ENCODE data around the gene TBATA. TPM values are rescaled to one million over a fixed set of nuclear protein-coding genes. Genes with fewer than 3 reads are reported as not detected.

Gene TBATA
- total and polyA plus RNA-seq, 2 of the 8 experiments (the other 6 are each of a cell fraction or from before 2014, with no cell fraction given), result not detected

GRCh38 chr10:70806841-70807240 is 21.7 kb upstream of the TBATA start:
- Histone ChIP-seq H2AK5ac (ENCODE audit: low read depth, low read length) (no peak overlapping the region), H3K27ac (ENCODE audit: low read depth, low read length) (no peak overlapping the region), H3K79me2 (ENCODE audit: control insufficient read depth in 1 of 2, insufficient read depth in 2 of 2, low read length in 2 of 2) (no peaks in the 10 kb centered on the region), H3K14ac (ENCODE audit: insufficient read length) (no peak overlapping the region), H3K23me2 (ENCODE audit: low read depth, low read length) (no peaks in the 10 kb centered on the region; the same call in 1 of the 2 replicates), H3K36me3 (ENCODE audit: control insufficient read depth in 2 of 4, insufficient read depth in 4 of 4, low read length in 3 of 4) (no peaks in the 10 kb centered on the region), H2BK5ac (ENCODE audit: low read depth, low read length) (no peak overlapping the region), H2BK12ac (ENCODE audit: low read depth, low read length) (no peak overlapping the region), H3K23ac (ENCODE audit: insufficient read length) (no peak overlapping the region), H4K91ac (replicated peaks; ENCODE audit: insufficient read length, low read length) (no peak overlapping the region), H2AFZ (ENCODE audit: low read length) (no peak overlapping the region), H3K56ac (replicated peaks; ENCODE audit: insufficient read length, low read depth, low read length) (no peak overlapping the region), H3K9ac (replicated peaks in 1 of 4; ENCODE audit: extremely low read depth in 1 of 4, low read depth in 3 of 4, low read length in 3 of 4) (no peak overlapping the region), H3K18ac (ENCODE audit: extremely low read depth, low read length) (no peak overlapping the region), H3K9me3 (ENCODE audit: insufficient read depth in 2 of 2, low read depth in 1 of 2, low read length in 1 of 2) (no peaks in the 10 kb centered on the region), H2BK120ac (replicated peaks; ENCODE audit: low read depth, low read length) (no peak overlapping the region), H2BK20ac (ENCODE audit: low read length) (no peak overlapping the region), H4K5ac (ENCODE audit: insufficient read length, low read depth, low read length) (no peak overlapping the region), H4K8ac (ENCODE audit: extremely low read depth, insufficient read depth, low read length) (no peak overlapping the region), H3K4me1 (replicated peaks in 1 of 4; ENCODE audit: control insufficient read depth in 3 of 4, insufficient read depth in 4 of 4, low read length in 3 of 4) (peaks cover 0 to 5% (median under 1%) of the 10 kb centered on the region in 4 experiments; a peak in 3 of 7 replicates), H4K20me1 (replicated peaks in 1 of 2; ENCODE audit: control insufficient read depth in 1 of 2, insufficient read depth in 2 of 2, low read length in 2 of 2) (no peaks in the 10 kb centered on the region), H3K79me1 (ENCODE audit: low read depth, low read length) (no peaks in the 10 kb centered on the region), H3K4me2 (ENCODE audit: insufficient read depth in 1 of 2, low read depth in 2 of 2, low read length in 2 of 2) (no peak overlapping the region), H3K4me3 (ENCODE audit: extremely low read depth in 1 of 4, insufficient read depth in 2 of 4, low read depth in 3 of 4, low read length in 4 of 4) (no peak overlapping the region), H2BK15ac (ENCODE audit: low read length) (no peak overlapping the region), H3K4ac (replicated peaks; ENCODE audit: insufficient read length, low read depth, low read length) (no peak overlapping the region), H3K27me3 (replicated peaks in 1 of 4; ENCODE audit: control insufficient read depth in 3 of 4, extremely low read depth in 1 of 4, insufficient read depth in 3 of 4, low read length in 3 of 4) (no peaks in the 10 kb centered on the region; a peak in 1 of 7 replicates)
- ChIA-PET CTCF (ENCODE audit: partially characterized antibody) (interaction anchor here (1.5 kb wide), 1 partner anchor 346 kb away, joined by 4 read pairs; no protein-coding TSS in a partner anchor), POLR2A (ENCODE audit: partially characterized antibody) (interaction anchor here (0.7 kb wide), 1 partner anchor 57 kb away, joined by 3 read pairs; no protein-coding TSS in a partner anchor)
- FAIRE-seq (no peak), DNase-seq (ENCODE audit: low read depth in 1 of 2, low spot score in 2 of 2) (no peak)
- 94% methylated on average over 1 of the region's 1 CpG; no CpG with 5 or more reads in 1 of the 2 experiments for WGBS, 2 experiments (ENCODE audit: extremely low coverage in 1 of 2, insufficient coverage in 1 of 2, insufficient read length in 1 of 2, insufficient replicate concordance in 2 of 2, low coverage in 1 of 2, low lambda C conversion rate in 2 of 2, missing lambda C conversion rate in 1 of 2)
- TF ChIP-seq HDAC2 (IDR thresholded peaks at IDR 0.05; ENCODE audit: borderline replicate concordance in 1 of 2, low read depth in 2 of 2, low read length in 2 of 2) (no peak), TEAD4 (IDR thresholded peaks at IDR 0.05; ENCODE audit: low read depth, low read length) (no peak), RXRA (IDR thresholded peaks at IDR 0.05; ENCODE audit: insufficient read depth, low read depth, low read length) (no peak), CBX8 (IDR thresholded peaks at IDR 0.05; ENCODE audit: borderline replicate concordance, low read depth, low read length) (no peak)

Measured in H1 (cell line).